SW 1271 (cell line): ENCODE measurements around the gene DSCAM.

Source experiments
- DNase-seq, 2 experiments: peaks; one replicate each; lab custom pipeline; 2025; lab: John Stamatoyannopoulos, UW

Gene DSCAM

GRCh38 chr21:39980241-39980820 is 866.6 kb downstream of the DSCAM start:
- DNase-seq: no peak

GRCh38 chr21:39979321-39979720 is 867.6 kb downstream of the DSCAM start:
- no peak for DNase-seq

GRCh38 chr21:39976800-39977199 is 870.2 kb downstream of the DSCAM start:
- DNase-seq: no peak

- no peak for DNase-seq
These were observed 873.8 kb downstream of the DSCAM start for GRCh38 chr21:39972976-39973770.

GRCh38 chr21:39972471-39972870 is 874.5 kb downstream of the DSCAM start:
- no peak for DNase-seq

GRCh38 chr21:39971956-39972355 is 875.0 kb downstream of the DSCAM start:
- no peak for DNase-seq

- DNase-seq: no peak
These were observed 877.1 kb downstream of the DSCAM start for GRCh38 chr21:39969691-39970364.

- DNase-seq: no peak
These were observed 878.9 kb downstream of the DSCAM start for GRCh38 chr21:39968010-39968409.

- DNase-seq: no peak
These were observed 880.2 kb downstream of the DSCAM start for GRCh38 chr21:39966786-39967185.

- no peak for DNase-seq
These were observed 881.9 kb downstream of the DSCAM start for GRCh38 chr21:39965026-39965425.

GRCh38 chr21:39961251-39961650 is 885.7 kb downstream of the DSCAM start:
- DNase-seq: no peak
